T-helper 1 cell treated with Interleukin-12 subunit alpha and Interleukin-12 subunit beta and Interleukin-4 antibody, amounts not matched to agents 30 μg/mL and 1 μg/mL, for 36 hours (primary cell): ENCODE results near the gene SP140.
A peak's percentile ranks its signal among the peaks of the same experiment; 100 is the strongest.
"Not testable (repeated sequence)": the region's sequence is repeated elsewhere in the genome, so short reads cannot be mapped to it uniquely, and the experiment has no call there.

Experiments used
- H3K27ac Mint-ChIP-seq: one replicate; pipeline ENCODE4 v1.8.0; 2021; ENCODE audit warnings: mild to moderate bottlenecking, mixed read lengths
- H3K27me3 Mint-ChIP-seq: one replicate; pipeline ENCODE4 v1.8.0; 2021; ENCODE audit warnings: low read depth, mixed read lengths
- H3K36me3 Mint-ChIP-seq: one replicate; pipeline ENCODE4 v1.8.0; 2021; ENCODE audit warnings: low read depth, mixed read lengths
- H3K4me1 Mint-ChIP-seq: one replicate; pipeline ENCODE4 v1.8.0; 2021; ENCODE audit warnings: low read depth, mixed read lengths
- H3K4me3 Mint-ChIP-seq: one replicate; pipeline ENCODE4 v1.8.0; 2021; ENCODE audit warnings: mild to moderate bottlenecking, moderate library complexity, mixed read lengths
- H3K9me3 Mint-ChIP-seq: one replicate; pipeline ENCODE4 v1.8.0; 2021; ENCODE audit warnings: mixed read lengths

The SP140 gene

GRCh38 chr2:230341936-230342528 lies 116.5 kb downstream of the SP140 start:
- Mint-ChIP-seq H3K36me3 (peaks cover 55% of the 10 kb centered on the region), H3K4me1 (peaks cover 34% of the 10 kb centered on the region), H3K9me3 (peaks cover 44% of the 10 kb centered on the region)
- H3K4me3 Mint-ChIP-seq, H3K27ac Mint-ChIP-seq, H3K27me3 Mint-ChIP-seq: not testable (repeated sequence)

GRCh38 chr2:230343041-230343624 lies 117.6 kb downstream of the SP140 start:
- H3K4me1 Mint-ChIP-seq: peaks cover 44% of the 10 kb centered on the region
- H3K27ac Mint-ChIP-seq: not testable (repeated sequence)
- peaks cover 60% of the 10 kb centered on the region for H3K36me3 Mint-ChIP-seq

GRCh38 chr2:230343747-230344146 lies 118.2 kb downstream of the SP140 start:
- peaks cover 53% of the 10 kb centered on the region for H3K9me3 Mint-ChIP-seq
- H3K4me1 Mint-ChIP-seq: peaks cover 49% of the 10 kb centered on the region
- H3K36me3 Mint-ChIP-seq: peaks cover 65% of the 10 kb centered on the region
- H3K4me3 Mint-ChIP-seq: no peak overlapping the region
- H3K27me3 Mint-ChIP-seq: no peaks in the 10 kb centered on the region
- H3K27ac Mint-ChIP-seq: peak overlapping the region; percentile 0

More at GRCh38 chr2:230343041-230343624, 117.6 kb downstream of the SP140 start:
- H3K9me3 Mint-ChIP-seq: peaks cover 53% of the 10 kb centered on the region
- not testable (repeated sequence) for H3K4me3 Mint-ChIP-seq, H3K27me3 Mint-ChIP-seq

GRCh38 chr2:230346465-230346864 lies 120.9 kb downstream of the SP140 start:
- H3K4me3 Mint-ChIP-seq: no peak overlapping the region
- no peaks in the 10 kb centered on the region for H3K27me3 Mint-ChIP-seq
- peaks cover 53% of the 10 kb centered on the region for H3K9me3 Mint-ChIP-seq
- peaks cover 70% of the 10 kb centered on the region for H3K4me1 Mint-ChIP-seq
- H3K36me3 Mint-ChIP-seq: peaks cover 76% of the 10 kb centered on the region
- peak overlapping the region; percentile 1 for H3K27ac Mint-ChIP-seq

GRCh38 chr2:230346921-230347533 lies 121.5 kb downstream of the SP140 start:
- peaks cover 78% of the 10 kb centered on the region for H3K36me3 Mint-ChIP-seq
- no peaks in the 10 kb centered on the region for H3K27me3 Mint-ChIP-seq
- H3K4me1 Mint-ChIP-seq: peaks cover 72% of the 10 kb centered on the region
- peaks cover 52% of the 10 kb centered on the region for H3K9me3 Mint-ChIP-seq
- H3K4me3 Mint-ChIP-seq: no peak overlapping the region
- peak overlapping the region; percentile 91 for H3K27ac Mint-ChIP-seq

GRCh38 chr2:230347659-230348305 lies 122.2 kb downstream of the SP140 start:
- H3K4me1 Mint-ChIP-seq: peaks cover 68% of the 10 kb centered on the region
- peaks cover 48% of the 10 kb centered on the region for H3K9me3 Mint-ChIP-seq
- no peaks in the 10 kb centered on the region for H3K27me3 Mint-ChIP-seq
- peaks cover 75% of the 10 kb centered on the region for H3K36me3 Mint-ChIP-seq
- peak overlapping the region; percentile 91 for H3K27ac Mint-ChIP-seq
- peak overlapping the region; percentile 72 for H3K4me3 Mint-ChIP-seq

GRCh38 chr2:230348787-230349186 lies 123.3 kb downstream of the SP140 start:
- H3K36me3 Mint-ChIP-seq: peaks cover 69% of the 10 kb centered on the region
- H3K4me3 Mint-ChIP-seq: peak overlapping the region; percentile 72
- peak overlapping the region; percentile 91 for H3K27ac Mint-ChIP-seq
- H3K4me1 Mint-ChIP-seq: peaks cover 63% of the 10 kb centered on the region
- no peaks in the 10 kb centered on the region for H3K27me3 Mint-ChIP-seq
- H3K9me3 Mint-ChIP-seq: peaks cover 40% of the 10 kb centered on the region

- no peak overlapping the region for H3K27ac Mint-ChIP-seq
- H3K36me3 Mint-ChIP-seq: peaks cover 63% of the 10 kb centered on the region
These were observed 130.5 kb downstream of the SP140 start for GRCh38 chr2:230356084-230356483.

GRCh38 chr2:230358305-230358704 lies 132.8 kb downstream of the SP140 start:
- Mint-ChIP-seq H3K27me3 (no peaks in the 10 kb centered on the region), H3K27ac (no peak overlapping the region), H3K4me3 (no peak overlapping the region), H3K36me3 (peaks cover 71% of the 10 kb centered on the region), H3K4me1 (peaks cover 37% of the 10 kb centered on the region), H3K9me3 (peaks cover 14% of the 10 kb centered on the region)

More at GRCh38 chr2:230356084-230356483, 130.5 kb downstream of the SP140 start:
- peaks cover 12% of the 10 kb centered on the region for H3K9me3 Mint-ChIP-seq
- no peaks in the 10 kb centered on the region for H3K27me3 Mint-ChIP-seq
- H3K4me1 Mint-ChIP-seq: peaks cover 27% of the 10 kb centered on the region
- H3K4me3 Mint-ChIP-seq: no peak overlapping the region

- H3K27ac Mint-ChIP-seq: no peak overlapping the region
- no peaks in the 10 kb centered on the region for H3K27me3 Mint-ChIP-seq
- peaks cover 78% of the 10 kb centered on the region for H3K36me3 Mint-ChIP-seq
- peaks cover 10% of the 10 kb centered on the region for H3K9me3 Mint-ChIP-seq
- no peak overlapping the region for H3K4me3 Mint-ChIP-seq
- H3K4me1 Mint-ChIP-seq: peaks cover 38% of the 10 kb centered on the region
These were observed 134.5 kb downstream of the SP140 start for GRCh38 chr2:230360028-230360427.

GRCh38 chr2:230362030-230362691 lies 136.6 kb downstream of the SP140 start:
- Mint-ChIP-seq H3K9me3 (peaks cover 10% of the 10 kb centered on the region), H3K4me3 (peak overlapping the region; percentile 33), H3K27me3 (no peaks in the 10 kb centered on the region), H3K36me3 (peaks cover 81% of the 10 kb centered on the region), H3K27ac (peak overlapping the region; percentile 52), H3K4me1 (peaks cover 36% of the 10 kb centered on the region)
